Neuronal stem cell (in vitro differentiated cells): Measurements from ENCODE around the gene KCNH5.
A peak's percentile ranks its signal among the peaks of the same experiment; 100 is the strongest.

Source experiments
- DNase-seq: peaks from one replicate; pipeline ENCODE4 v3.0.0-alpha.2; 2013; ENCODE audit warnings: low spot score
- H2AFZ ChIP-seq: one replicate; pipeline ENCODE4 v1.6.1; 2013; ENCODE audit warnings: mild to moderate bottlenecking, low read length, inconsistent platforms
- H2AK5ac ChIP-seq: 2 replicates; pipeline ENCODE4 v1.6.1; 2013; ENCODE audit warnings: low read depth, mild to moderate bottlenecking, inconsistent platforms, low read length, moderate library complexity, mixed read lengths
- H2BK120ac ChIP-seq: 2 replicates; pipeline ENCODE4 v1.6.1; 2013; ENCODE audit warnings: low read depth, mild to moderate bottlenecking, inconsistent platforms, low read length, moderate library complexity, mixed read lengths
- H2BK12ac ChIP-seq: one replicate; pipeline ENCODE4 v1.6.1; 2013; ENCODE audit warnings: low read length, inconsistent platforms
- H2BK15ac ChIP-seq: 2 replicates; pipeline ENCODE4 v1.6.1; 2013; ENCODE audit warnings: mild to moderate bottlenecking, low read length, inconsistent platforms, mixed read lengths
- H2BK5ac ChIP-seq: one replicate; pipeline ENCODE4 v1.6.1; 2013; ENCODE audit warnings: inconsistent platforms, mild to moderate bottlenecking, low read length, moderate library complexity
- H3K14ac ChIP-seq: one replicate; pipeline ENCODE4 v1.6.1; 2013; ENCODE audit warnings: low read length, inconsistent platforms
- H3K18ac ChIP-seq: 2 replicates; pipeline ENCODE4 v1.6.1; 2013; ENCODE audit warnings: low read length, inconsistent platforms
- H3K23ac ChIP-seq: 2 replicates; pipeline ENCODE4 v1.6.1; 2013; ENCODE audit warnings: low read depth, mild to moderate bottlenecking, mixed read lengths, low read length, inconsistent platforms; ENCODE audit not compliant: poor library complexity
- H3K27ac ChIP-seq: replicated peaks from 3 replicates; pipeline ENCODE4 v1.5.1; 2013; ENCODE audit warnings: low read length, inconsistent platforms
- H3K27me3 ChIP-seq, 3 experiments: 2 replicates each; pipeline ENCODE4 v1.6.1; 2013; ENCODE audit warnings: low read length in 3 of 3, mild to moderate bottlenecking in 2 of 3, inconsistent platforms in 1 of 3, low read depth in 1 of 3, mixed read lengths in 1 of 3, moderate library complexity in 1 of 3; ENCODE audit not compliant: control insufficient read depth in 3 of 3, insufficient read depth in 3 of 3
- H3K36me3 ChIP-seq, 2 donors: replicated peaks in 1 of 2; 2 replicates each; pipeline ENCODE4 v1.6.1; 2013; ENCODE audit warnings: low read length in 2 of 2; ENCODE audit not compliant: control insufficient read depth in 2 of 2, insufficient read depth in 2 of 2
- H3K4ac ChIP-seq: 2 replicates; pipeline ENCODE4 v1.6.1; 2013; ENCODE audit warnings: inconsistent platforms, mild to moderate bottlenecking, low read length, moderate library complexity
- H3K4me1 ChIP-seq, 2 donors: 1 replicate in 1 of 2; 2 replicates in 1 of 2; pipeline ENCODE4 v1.6.1; 2013; ENCODE audit warnings: low read length in 2 of 2, low read depth in 1 of 2; ENCODE audit not compliant: control insufficient read depth in 2 of 2, insufficient read depth in 1 of 2
- H3K4me2 ChIP-seq: one replicate; pipeline ENCODE4 v1.6.1; 2013; ENCODE audit warnings: mild to moderate bottlenecking, low read length, inconsistent platforms; ENCODE audit not compliant: insufficient read depth, poor library complexity, severe bottlenecking
- H3K4me3 ChIP-seq, 2 donors: 2 replicates each; pipeline ENCODE4 v1.5.1; 2013; ENCODE audit warnings: low read length in 2 of 2, mild to moderate bottlenecking in 2 of 2, inconsistent platforms in 1 of 2, moderate library complexity in 1 of 2
- H3K79me1 ChIP-seq: one replicate; pipeline ENCODE4 v1.6.1; 2013; ENCODE audit warnings: low read depth, mild to moderate bottlenecking, inconsistent platforms, low read length, moderate library complexity
- H3K9ac ChIP-seq: one replicate; pipeline ENCODE4 v1.6.1; 2013; ENCODE audit warnings: mild to moderate bottlenecking, low read depth, low read length, inconsistent platforms; ENCODE audit not compliant: poor library complexity
- H3K9me3 ChIP-seq, 2 donors: replicated peaks in 1 of 2; 2 replicates each; pipeline versions ENCODE3 to v1.6.1; 2013; ENCODE audit warnings: low read length in 2 of 2, mild to moderate bottlenecking in 2 of 2, inconsistent platforms in 1 of 2, low read depth in 1 of 2, mixed read lengths in 1 of 2, moderate library complexity in 1 of 2; ENCODE audit not compliant: control insufficient read depth in 2 of 2, insufficient read depth in 1 of 2
- H4K8ac ChIP-seq: one replicate; pipeline ENCODE4 v1.6.1; 2013; ENCODE audit warnings: low read depth, mild to moderate bottlenecking, inconsistent platforms, low read length, moderate library complexity
- H4K91ac ChIP-seq: one replicate; pipeline ENCODE4 v1.6.1; 2013; ENCODE audit warnings: low read length, low read depth, mild to moderate bottlenecking, inconsistent platforms; ENCODE audit not compliant: poor library complexity
- WGBS, 2 donors: extraction: QIAGEN DNeasy Blood & Tissue Kit; methylation state at CpG; one replicate each; pipeline ENCODE4 v1.1.7; 2013; ENCODE audit warnings: missing lambda C conversion rate in 2 of 2, mixed read lengths in 1 of 2; ENCODE audit not compliant: insufficient read length in 2 of 2, insufficient replicate concordance in 1 of 2; ENCODE audit errors: extremely low coverage in 2 of 2; 5-methylcytosine and 5-hydroxymethylcytosine counted together

The KCNH5 gene

DNA sequence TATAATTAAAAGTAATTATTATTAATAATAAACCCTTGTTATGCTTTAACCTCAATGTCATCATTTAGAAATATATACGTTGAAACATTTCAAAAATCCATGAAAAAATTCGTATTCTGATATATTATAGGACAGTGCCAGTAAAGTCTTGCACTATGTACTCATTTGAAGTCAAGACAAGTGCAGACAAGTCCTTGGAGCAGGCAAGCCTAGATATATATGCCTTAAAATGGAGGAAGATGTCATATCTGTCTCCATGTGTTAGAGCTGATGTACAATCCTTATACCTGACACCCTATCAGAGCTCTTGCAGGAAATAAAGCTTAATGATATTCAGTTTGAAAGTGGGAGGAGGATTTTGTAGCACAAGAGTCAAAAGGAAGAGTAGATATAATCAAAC is 310.4 kb downstream of the KCNH5 start:
- no peak overlapping the region for H3K23ac ChIP-seq
- no peak overlapping the region for H3K18ac ChIP-seq
- H3K79me1 ChIP-seq: no peaks in the 10 kb centered on the region
- H3K36me3 ChIP-seq: no peaks in the 10 kb centered on the region
- no peak overlapping the region for H2BK120ac ChIP-seq
- H3K14ac ChIP-seq: no peak overlapping the region
- no peak for DNase-seq
- H3K4me3 ChIP-seq: no peak overlapping the region
- H2BK15ac ChIP-seq: no peak overlapping the region
- H2AFZ ChIP-seq: no peak overlapping the region
- H2BK12ac ChIP-seq: no peak overlapping the region
- no peak overlapping the region for H3K4me2 ChIP-seq
- no peak overlapping the region for H3K27ac ChIP-seq
- H3K9me3 ChIP-seq: no peaks in the 10 kb centered on the region
- WGBS, 2 donors: no CpG with 5 or more reads among the region's 2 CpGs
- H3K9ac ChIP-seq: no peak overlapping the region
- H4K8ac ChIP-seq: no peak overlapping the region
- H3K4ac ChIP-seq: no peak overlapping the region
- H3K27me3 ChIP-seq: no peaks in the 10 kb centered on the region
- H2AK5ac ChIP-seq: no peak overlapping the region
- H2BK5ac ChIP-seq: no peak overlapping the region
- H4K91ac ChIP-seq: no peak overlapping the region
- no peaks in the 10 kb centered on the region for H3K4me1 ChIP-seq

DNA sequence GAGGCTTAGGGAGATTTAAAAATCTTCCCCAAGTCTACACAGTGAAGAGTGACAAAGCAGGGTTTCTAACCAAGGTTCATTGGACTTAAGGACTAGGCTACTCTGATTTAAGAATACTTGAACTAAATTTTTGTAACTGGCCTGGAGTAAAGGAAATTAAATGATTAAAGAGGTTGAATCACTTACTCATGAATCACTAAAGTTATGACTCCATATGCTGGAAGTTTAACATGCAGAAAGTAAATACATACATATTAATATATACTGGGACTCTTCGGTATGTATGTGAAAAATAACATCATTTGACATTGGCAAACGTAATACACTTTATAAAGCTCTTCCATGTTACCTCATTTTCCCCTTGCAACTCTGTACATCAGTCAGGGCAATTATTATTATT is 322.9 kb downstream of the KCNH5 start:
- WGBS, 2 donors: no CpG with 5 or more reads among the region's 2 CpGs
- no peak for DNase-seq
- Histone ChIP-seq H3K9ac (no peak overlapping the region), H2BK120ac (no peak overlapping the region), H3K4me1 (peaks cover 0 to 2% of the 10 kb centered on the region in 2 donors), H3K4ac (no peak overlapping the region), H3K18ac (no peak overlapping the region), H4K91ac (no peak overlapping the region), H2BK5ac (no peak overlapping the region), H4K8ac (no peak overlapping the region), H2BK15ac (no peak overlapping the region), H3K23ac (no peak overlapping the region), H3K27me3 (no peaks in the 10 kb centered on the region), H2AK5ac (no peak overlapping the region), H3K4me3 (no peak overlapping the region), H3K4me2 (no peak overlapping the region), H3K27ac (no peak overlapping the region), H2AFZ (no peak overlapping the region), H2BK12ac (no peak overlapping the region), H3K79me1 (no peaks in the 10 kb centered on the region), H3K36me3 (no peaks in the 10 kb centered on the region), H3K14ac (no peak overlapping the region), H3K9me3 (no peaks in the 10 kb centered on the region)

DNA sequence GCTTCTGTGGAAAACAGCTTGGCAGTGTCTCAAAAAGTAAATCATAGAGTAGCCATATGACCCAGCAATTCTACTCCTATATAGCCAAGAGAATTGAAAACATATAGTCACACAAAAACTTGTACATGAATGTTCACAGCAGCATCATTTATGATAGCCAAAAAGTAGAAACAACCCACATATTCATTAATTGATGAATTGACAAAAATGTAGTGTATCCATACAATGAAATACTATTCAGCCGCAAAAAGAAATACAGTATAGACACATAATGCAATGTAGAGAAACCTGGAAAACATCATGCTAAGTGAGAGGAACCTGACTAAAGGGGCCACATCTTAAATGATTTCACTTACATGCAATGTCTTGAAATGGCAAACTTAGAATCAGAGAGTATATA is 326.6 kb downstream of the KCNH5 start:
- Histone ChIP-seq H2BK15ac (no peak overlapping the region), H3K4me1 (peaks cover 0 to 2% of the 10 kb centered on the region in 2 donors), H3K4me3 (no peak overlapping the region), H4K8ac (no peak overlapping the region), H3K27ac (no peak overlapping the region), H3K36me3 (no peaks in the 10 kb centered on the region), H3K79me1 (no peaks in the 10 kb centered on the region), H2BK120ac (no peak overlapping the region), H2BK12ac (no peak overlapping the region), H2AFZ (no peak overlapping the region), H2AK5ac (no peak overlapping the region), H3K27me3 (no peaks in the 10 kb centered on the region), H4K91ac (no peak overlapping the region), H3K4me2 (no peak overlapping the region), H3K18ac (no peak overlapping the region), H2BK5ac (no peak overlapping the region), H3K4ac (no peak overlapping the region), H3K23ac (no peak overlapping the region), H3K14ac (no peak overlapping the region), H3K9ac (no peak overlapping the region), H3K9me3 (no peaks in the 10 kb centered on the region)
- DNase-seq: no peak
- WGBS, 2 donors: no CpG with 5 or more reads among the region's 1 CpG

DNA sequence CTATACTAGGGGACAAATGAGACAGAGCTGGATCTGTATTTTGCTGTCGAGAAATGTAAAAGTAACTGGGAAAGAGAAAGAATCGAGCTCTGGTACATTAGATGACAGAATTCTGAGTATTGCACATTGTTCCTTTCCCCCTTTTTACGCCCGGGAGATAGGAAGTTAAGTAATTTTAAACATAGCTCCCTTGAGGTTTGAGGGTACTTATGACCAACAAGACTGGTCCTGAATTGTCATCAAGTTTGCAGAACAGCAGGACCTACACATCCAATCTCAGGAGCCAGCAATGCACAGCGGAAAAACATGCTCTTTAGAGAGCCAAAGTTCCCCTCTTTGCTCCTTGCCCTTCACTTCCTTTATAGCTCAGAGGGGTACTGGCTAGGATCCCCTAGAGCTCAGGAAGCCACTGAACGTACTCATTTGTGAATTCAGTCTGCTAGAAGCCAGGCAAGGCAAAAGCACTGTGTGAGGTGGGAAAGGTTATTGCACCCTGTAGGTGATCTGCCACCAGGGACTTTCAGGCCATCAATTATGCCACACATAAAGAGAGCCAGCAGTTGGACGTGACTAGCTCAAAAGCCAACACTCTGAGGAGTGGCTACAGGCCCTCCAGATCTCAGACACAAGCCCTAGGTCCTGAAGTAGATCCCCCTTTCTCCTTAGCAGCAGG is 333.8 kb downstream of the KCNH5 start:
- H4K91ac ChIP-seq: no peak overlapping the region
- no peak overlapping the region for H2BK120ac ChIP-seq
- H3K4me3 ChIP-seq: no peak overlapping the region
- no peak overlapping the region for H3K9ac ChIP-seq
- no peak overlapping the region for H4K8ac ChIP-seq
- no peak overlapping the region for H3K4me2 ChIP-seq
- no peak overlapping the region for H2BK15ac ChIP-seq
- H2AFZ ChIP-seq: no peak overlapping the region
- no peak for DNase-seq
- no CpG with 5 or more reads among the region's 7 CpGs for WGBS, 2 donors
- H2AK5ac ChIP-seq: peak overlapping the region; percentile 2
- H3K27me3 ChIP-seq: no peaks in the 10 kb centered on the region
- H3K23ac ChIP-seq: no peak overlapping the region
- H3K27ac ChIP-seq: no peak overlapping the region
- H3K79me1 ChIP-seq: no peaks in the 10 kb centered on the region
- no peak overlapping the region for H2BK12ac ChIP-seq
- H2BK5ac ChIP-seq: no peak overlapping the region
- H3K9me3 ChIP-seq: no peaks in the 10 kb centered on the region
- H3K18ac ChIP-seq: peak overlapping the region; percentile 27
- no peaks in the 10 kb centered on the region for H3K36me3 ChIP-seq
- H3K14ac ChIP-seq: no peak overlapping the region
- no peak overlapping the region for H3K4ac ChIP-seq
- peaks cover 0 to 4% of the 10 kb centered on the region in 2 donors for H3K4me1 ChIP-seq
